GM21619 (cell line): ENCODE data around the gene RAB23.

Source experiments
- ATAC-seq: cut with Tn5 transposase; IDR thresholded peaks from one replicate; pipeline ENCODE4 v1.9.1; 2021; ENCODE audit not compliant: unreplicated experiment

The RAB23 gene

DNA sequence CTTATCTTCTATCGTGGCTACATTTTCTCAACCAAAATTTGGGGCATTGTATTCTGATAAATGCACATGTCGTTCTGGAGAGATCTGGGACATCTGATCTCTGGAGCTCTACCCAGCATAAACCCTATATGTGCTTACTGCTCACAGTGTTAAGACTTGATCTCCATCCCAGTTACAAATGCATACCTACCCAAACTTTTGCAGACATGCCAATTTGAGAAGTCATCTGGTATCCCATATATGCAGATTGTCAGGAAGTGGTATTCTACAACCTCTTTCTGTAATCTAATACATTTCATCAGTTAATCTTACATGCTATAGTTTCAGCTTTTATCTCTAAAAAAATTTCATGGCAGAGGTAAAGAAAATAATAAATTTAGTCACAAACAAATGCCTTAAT is 38.8 kb downstream of the RAB23 start:
- no peak for ATAC-seq

DNA sequence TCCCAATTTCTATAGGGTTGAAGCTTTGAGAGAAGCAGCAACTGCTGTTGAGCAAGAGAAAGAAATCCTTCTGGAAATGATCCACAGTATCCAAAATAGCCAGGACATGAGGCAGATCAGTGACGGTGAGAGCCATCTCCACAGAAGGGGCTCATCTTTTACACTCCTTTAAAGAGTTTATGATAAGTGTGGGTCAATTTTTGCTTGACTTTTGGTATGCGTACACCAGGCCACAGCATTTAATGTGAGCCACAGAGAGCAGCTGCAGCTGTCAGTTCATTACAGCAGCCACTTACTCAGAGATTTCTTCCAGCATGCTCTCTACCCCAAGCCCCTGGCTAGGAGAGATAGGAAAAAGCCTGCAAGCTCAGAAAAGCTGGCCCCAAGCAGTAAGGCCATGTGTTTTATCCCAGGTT is 40.1 kb downstream of the RAB23 start:
- ATAC-seq: no peak

DNA sequence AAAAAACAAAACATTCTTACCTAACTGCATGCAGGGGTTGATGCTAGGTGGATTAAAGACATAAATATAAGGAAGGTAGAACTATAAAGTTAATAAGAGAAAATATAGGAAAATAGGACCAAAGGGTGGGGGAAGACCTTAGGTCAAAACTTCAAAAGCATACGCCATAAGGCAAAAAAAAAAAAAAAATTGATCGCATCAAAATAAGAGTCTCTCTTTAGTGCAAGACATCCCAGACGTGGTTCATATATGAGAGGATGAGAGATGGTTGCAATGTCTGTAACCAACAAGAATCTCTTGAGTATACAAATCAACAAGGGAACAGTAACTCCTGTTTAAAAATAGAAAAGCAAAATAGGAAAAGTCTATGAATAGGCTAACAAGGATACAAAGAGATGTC is 41.5 kb downstream of the RAB23 start:
- no peak for ATAC-seq

DNA sequence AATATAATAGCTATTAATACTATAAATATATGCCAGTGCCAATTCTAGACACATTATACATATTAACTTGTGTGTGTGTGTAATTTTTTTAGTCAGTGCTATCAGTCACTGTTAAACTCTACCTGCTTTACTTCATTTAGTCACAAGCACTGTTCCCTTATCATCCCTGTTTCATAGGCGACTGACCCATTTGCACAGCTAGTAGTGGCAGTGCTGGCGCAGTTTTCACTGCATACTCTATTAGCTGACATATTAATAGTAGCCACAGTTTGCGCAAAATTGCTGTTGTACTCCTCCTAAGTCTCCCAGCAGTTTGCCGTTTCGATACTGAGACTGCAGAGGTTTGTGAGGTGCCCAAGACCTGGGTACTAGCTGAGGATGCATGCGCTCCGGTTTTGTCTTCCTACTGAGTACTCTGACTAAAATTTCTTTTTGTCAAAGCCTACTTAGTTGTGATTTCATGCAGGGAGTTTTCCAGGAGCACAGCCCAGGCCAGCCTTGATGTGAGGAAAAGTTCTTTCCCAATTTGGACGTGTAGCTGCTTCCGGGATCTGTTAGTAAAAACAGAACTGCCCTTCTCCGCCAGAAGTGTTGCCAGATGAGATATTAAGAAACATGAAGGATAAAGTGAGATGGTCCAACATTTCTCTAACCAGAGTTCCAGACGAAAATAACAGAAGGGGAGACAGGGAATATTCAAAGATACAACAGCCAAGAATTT is 44.4 kb downstream of the RAB23 start:
- no peak for ATAC-seq

DNA sequence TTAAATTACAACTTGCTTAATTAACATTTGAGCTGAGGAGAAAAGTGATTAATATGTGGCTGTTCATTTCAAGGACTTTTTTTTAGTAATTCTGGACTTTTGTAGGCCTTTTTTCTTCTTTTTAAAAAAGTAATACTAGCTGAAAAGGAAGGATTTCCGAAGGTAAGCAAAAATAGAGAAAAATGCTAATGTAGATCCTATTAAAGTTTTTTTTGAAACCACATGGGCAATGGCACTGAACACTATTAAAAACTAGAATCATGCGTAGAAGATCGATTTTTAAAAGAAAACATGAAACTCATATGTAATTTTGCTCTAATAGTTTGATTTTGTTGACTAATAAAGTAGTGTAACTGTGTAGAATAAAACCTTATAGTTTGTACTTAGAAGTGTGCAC is 47.6 kb downstream of the RAB23 start:
- no peak for ATAC-seq

DNA sequence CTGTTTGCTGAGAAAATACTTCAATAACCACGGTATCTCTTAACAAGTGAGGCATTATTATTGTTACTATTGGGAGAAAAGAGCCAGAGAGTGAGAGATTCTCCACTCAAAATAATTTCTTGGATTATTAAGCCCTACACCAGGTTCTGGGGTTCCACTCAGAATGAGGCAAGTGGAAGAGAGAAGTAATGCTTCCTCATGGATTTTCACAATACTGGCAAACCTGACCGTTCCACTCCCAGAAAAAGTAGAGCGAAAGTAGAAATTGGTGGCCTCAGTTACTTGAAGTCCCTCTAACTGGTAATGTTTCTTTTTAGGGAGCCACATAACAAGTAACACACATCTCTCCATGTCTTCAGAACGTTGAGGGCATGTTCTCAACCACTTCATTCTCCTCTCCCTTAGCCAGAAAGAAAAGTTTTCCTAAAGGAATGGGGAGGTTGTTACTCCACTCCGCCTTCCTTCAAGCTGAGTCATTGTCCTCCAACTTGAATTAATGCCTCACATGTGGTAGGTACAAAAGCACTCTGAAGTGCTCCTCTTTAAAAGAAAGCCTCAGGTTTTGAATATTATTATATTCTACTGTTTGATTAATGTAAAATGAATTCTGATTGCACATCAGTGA is 48.1 kb downstream of the RAB23 start:
- ATAC-seq: no peak

DNA sequence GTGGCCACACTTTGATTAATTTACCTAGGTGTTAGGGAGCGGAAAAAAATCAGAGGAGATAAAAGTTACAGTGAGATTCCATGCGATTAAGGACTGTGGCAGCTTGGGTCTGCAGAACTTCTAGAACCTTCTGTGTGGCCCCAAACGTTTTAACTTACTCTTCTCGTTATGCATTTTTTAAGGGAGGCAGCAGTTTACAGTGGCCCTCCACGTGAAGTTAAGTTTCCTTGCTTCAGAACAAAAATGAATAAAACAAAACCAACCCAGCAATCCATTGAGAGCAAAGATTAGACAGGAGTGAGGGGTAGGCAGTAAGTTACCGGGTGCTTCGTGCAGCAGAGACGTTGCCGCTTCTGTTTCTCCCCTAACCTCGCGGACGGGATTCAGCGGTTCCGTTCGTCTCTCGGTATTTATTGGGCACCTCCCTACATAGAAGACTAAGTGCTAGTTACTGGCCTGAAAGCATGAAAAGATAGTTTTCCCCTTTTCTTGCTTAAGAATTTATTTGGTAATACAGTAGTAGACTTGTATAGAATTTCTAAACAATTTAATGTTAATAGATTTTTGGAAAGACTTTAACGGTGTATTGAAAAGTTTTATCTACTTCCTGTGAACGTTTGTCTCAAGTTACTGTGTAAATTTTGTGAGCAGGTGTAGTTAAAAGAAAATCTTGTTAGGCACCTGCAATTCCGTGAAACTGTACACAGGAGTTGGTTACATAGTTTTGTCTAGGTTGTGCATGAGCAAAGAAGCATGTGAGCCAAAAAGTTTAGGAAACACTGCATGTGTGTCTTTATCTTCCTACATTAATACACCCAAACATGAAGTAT is 48.8 kb downstream of the RAB23 start:
- ATAC-seq: no peak

DNA sequence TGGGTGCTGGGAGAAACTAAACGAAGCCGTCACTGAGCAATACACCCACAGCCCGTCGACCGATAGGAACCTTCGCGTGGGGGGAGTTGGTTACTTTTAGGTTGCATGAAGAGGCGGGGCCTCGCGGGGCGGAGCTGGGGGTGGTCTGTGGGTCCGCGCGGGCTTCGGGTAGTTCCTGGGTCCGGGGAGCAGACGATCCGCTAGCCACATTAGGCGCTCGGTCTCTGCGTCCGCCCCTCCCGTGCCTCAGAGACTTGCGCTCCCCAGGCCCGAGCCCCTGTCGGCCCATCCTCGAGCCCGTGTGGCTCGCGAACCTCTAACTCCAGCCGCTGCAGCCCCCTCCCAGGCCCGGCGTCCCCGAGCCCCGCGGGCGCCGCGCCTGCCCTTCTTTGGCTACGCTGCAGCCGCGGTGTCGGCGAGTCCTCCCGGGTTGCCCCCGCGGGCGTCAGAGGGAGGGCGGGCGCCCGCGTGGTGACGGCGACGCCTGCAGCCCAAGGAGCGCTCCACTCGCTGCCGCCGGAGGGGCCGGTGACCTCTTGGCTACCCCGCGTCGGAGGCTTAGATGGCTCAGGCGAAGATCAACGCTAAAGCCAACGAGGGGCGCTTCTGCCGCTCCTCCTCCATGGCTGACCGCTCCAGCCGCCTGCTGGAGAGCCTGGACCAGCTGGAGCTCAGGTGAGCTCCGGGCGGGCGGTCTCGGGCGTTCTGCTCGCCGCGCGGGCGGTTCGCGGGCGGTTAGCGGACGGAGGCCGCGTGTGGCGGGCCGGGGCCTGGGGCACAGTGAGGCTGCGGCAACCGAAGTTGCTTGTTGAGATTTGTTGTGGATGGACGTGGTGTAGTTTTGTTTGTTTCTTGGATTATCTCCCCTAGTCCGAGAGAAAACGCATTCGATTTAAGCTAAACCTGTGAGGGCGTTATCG is 49.7 kb downstream of the RAB23 start, which contains the start of gene BAG2:
Gene BAG2, plus strand, starts transcription at position 191 of the 920 bp plus-strand sequence. Its CDS starts 372 bp downstream, at position 563.
- ATAC-seq: peak; percentile 85

DNA sequence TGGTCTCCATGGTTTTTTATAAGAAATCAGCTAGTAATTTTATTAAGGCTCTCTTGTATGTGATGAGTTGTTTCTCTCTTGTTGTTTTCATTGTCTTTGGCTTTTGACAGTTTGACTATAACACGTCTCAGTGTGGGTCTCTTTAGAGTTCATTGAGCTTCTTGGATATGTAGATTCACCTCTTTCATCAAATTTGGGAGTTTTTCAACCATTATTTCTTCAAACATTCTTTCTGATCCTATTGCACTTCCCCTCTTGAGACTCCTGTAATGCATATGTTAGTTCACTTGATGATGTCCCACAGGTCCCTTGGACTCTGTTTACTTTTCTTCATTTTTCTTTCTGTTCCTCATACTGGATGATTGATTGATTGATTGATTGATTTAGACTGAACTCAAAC is 57.0 kb downstream of the RAB23 start:
- ATAC-seq: no peak

DNA sequence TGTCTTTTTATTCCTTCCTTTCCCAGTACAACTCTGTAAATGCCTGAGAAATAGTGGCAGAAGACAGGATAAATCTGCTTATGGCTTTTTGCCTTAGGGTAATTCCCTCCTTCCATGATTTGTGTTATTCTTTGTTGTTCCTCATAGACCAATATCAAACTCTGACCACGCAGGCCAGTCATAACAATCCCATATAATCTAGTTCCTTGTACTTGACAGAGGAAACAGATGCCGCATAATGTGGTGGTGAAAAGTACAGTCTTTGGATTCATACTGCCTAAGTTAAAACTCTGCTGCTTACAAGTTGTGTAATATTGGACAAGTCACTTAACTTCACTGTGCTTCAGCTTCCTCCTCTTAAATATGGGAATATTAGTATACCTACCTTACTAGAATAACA is 58.2 kb downstream of the RAB23 start:
- no peak for ATAC-seq

DNA sequence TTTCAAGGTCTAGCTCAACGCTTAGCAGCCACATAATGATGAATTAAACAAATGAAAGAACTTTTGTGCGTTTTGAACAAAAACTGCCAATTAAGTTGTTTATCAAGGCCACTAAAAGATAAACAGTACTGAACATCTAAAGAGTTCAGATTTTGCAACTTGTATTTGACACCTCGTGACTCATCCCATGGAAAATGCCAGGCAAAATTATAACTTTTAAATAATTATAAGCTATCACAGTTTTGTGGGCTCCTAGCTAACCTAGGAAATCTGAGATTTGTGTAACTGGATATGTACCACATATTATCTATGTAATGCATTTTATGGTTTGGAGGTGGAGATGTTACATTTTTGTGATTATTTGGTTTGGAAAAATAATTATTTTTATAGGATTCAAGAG is 59.6 kb downstream of the RAB23 start:
- no peak for ATAC-seq

DNA sequence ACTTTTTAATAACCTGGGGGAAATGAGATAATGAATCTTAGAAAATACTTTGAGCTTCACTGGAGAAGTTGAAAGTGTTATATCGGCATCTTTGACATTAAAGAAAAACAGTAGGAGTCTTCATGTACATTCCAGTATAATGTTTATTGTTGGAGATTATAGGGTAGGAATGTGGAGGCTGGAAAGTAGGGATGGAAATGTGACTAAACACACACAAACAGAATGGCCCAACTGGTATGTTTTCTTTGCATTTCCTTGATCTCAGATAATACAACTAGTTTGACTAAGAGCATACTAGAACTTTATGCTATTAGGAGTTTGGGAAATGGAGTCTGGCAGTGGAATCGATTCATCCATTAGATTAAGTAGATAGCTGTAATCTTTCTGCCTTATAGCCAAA is 60.1 kb downstream of the RAB23 start:
- ATAC-seq: no peak

DNA sequence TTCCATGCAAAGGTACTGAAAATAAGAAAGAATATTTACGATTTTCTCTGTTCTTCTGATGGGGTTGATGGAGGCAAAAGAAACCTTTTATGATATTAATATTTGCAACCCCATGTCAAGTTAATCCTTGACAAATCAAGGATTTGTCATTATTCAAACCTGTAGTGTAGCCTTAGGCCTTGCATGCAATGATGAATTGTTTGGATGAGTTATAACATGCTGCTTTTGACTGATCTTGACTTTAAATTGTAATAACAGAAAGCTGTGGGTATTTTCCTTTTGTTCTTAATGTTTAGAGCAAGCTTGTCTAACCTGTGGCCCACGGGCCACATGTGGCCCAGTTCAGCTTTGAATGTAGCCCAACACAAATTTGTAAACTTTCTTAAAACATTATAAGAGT is 63.0 kb downstream of the RAB23 start:
- no peak for ATAC-seq

DNA sequence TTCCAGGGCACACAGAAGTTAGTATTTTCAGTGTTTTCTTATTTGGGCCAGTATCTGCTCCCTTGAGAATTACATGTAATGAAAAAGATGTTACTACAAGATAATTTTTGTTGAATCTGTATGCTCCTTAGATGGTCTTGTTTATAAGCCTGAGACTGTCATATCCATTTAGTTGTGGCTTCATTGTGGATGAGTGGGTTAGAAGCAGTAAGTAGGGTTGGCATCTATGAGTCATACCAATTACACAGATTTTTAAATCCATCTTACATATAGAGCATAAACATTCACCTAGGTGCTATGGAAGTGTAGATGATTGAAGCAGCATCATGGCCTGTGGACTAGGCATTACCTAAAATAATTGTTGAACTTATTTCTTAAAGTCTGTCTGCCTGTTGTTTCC is 63.4 kb downstream of the RAB23 start:
- ATAC-seq: no peak

DNA sequence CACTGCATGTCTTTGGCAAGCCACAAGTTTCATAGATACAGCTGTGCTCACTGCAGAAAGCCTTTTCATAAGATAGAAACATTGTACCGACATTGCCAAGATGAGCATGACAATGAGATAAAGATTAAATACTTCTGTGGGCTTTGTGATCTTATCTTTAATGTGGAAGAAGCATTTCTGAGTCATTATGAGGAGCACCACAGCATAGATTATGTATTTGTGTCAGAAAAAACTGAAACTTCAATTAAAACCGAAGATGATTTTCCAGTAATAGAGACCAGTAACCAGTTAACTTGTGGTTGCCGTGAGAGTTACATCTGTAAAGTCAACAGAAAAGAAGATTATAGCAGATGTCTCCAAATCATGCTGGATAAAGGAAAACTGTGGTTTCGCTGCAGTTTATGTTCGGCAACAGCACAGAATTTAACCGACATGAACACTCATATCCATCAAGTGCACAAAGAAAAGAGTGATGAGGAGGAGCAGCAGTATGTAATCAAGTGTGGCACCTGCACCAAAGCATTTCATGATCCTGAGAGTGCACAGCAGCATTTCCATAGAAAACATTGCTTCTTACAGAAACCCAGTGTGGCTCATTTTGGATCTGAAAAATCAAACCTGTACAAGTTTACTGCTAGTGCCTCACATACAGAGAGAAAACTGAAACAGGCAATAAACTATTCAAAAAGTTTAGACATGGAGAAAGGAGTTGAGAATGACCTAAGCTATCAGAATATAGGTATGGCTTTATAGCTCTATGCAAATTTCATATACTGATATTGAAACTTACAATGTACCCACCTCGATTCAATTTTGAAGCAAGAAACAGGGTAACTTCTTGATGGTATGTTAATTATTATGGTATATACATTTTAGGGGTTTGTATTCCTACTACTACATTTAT is 73.9 kb downstream of the RAB23 start:
- ATAC-seq: no peak

DNA sequence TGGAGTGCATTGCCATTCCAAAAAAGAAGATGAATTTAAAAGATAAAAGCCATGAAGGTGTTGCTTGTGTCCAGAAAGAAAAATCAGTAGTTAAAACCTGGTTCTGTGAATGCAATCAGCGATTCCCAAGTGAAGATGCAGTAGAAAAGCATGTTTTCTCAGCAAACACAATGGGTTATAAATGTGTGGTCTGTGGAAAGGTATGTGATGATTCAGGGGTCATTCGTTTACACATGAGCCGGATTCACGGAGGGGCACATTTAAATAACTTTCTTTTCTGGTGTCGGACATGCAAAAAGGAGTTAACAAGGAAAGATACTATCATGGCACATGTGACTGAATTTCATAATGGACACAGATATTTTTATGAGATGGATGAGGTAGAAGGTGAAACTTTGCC is 74.7 kb downstream of the RAB23 start:
- ATAC-seq: no peak

DNA sequence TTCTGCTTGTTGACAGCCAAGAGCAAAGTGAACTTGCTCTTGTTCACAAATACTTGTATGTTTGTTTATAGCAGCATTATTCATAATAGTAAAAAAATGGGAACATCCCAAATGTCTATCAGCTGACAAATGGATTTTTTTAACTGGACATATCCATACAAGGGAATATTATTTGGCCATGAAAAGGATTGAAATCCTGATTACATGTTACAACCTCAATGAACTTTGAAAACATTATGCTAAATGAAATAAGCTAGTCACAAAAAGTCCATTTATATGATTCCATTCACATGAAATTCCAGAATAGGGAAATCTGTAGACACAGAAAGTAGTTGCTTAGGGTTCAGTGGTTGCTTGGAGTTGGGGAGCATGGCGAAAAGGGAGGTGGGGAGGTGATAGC is 78.4 kb downstream of the RAB23 start:
- ATAC-seq: no peak

DNA sequence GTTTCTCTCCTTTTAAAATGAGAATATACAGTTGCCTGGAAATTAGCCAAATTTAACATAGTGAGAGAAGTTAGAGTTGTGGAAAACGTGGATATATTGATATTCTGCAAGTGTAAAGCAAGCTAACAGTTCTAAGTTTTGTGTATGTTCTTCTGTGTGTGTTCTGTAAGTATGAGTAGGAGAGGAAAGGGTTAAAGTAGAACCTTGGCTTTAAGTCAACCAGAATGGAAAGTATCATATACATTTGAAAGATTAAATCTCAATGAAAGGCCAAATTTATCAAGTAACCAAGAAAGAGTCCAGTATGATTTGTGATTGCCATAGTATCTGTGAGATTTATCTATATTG is 80.0 kb downstream of the RAB23 start:
- no peak for ATAC-seq

DNA sequence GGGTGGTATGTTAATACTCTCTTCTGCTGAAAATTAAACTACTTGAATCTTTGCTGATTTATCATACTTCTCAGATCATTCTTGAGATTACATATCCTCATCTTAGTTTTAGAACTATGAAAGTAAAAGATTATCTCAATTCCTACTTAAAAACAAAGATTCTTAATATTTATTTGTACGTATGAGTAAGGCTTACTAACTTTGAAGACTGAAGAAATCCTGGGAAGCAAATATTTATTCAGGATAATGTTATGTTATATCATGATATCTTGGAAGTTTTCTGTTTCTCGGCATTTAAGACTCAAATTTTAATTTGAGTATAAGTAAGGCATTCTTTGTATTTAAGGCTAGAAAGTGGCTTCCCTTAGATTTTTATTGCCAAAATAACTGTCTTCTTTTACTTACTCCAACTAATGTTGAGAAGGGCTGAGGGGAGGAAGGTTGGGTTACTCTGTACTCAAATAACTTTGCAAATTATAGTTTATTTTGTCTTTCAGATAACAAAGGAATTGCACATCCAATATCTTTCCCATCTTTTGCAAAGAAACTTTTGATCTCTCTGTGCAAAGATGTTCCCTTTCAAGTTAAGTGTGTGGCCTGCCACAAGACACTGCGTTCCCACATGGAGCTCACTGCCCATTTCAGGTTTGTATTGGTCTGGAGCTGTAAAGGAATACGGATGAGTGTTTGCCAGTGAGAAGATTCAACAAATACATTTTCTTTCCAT is 80.5 kb downstream of the RAB23 start:
- no peak for ATAC-seq
